ENCODE data around the gene GALNS.

GRCh38 chr16:88798772-88799455 is 57.8 kb downstream of the GALNS start:
- TF ChIP-seq CTCF (IDR thresholded peaks at IDR 0.05; ENCODE audit: control extremely low read depth in 1 of 3, insufficient read depth in 1 of 3, low read depth in 1 of 3, low read length in 3 of 3) (no peak), RNF2 (IDR thresholded peaks at IDR 0.05; ENCODE audit: borderline replicate concordance, low read depth, low read length, missing control alignments, poor library complexity, severe bottlenecking) (no peak), TAF1 (IDR thresholded peaks at IDR 0.05; ENCODE audit: low read depth, low read length) (no peak), SRF (IDR thresholded peaks at IDR 0.05; ENCODE audit: low read depth, low read length) (no peak)
